ENCODE data around the gene CSNK1G1.

Gene CSNK1G1

GRCh38 chr15:64180235-64180824 lies 175.6 kb downstream of the CSNK1G1 start:
- no peak overlapping the region for H3K9ac ChIP-seq (ENCODE audit: low read length)
- no peak overlapping the region for H3K4me2 ChIP-seq (ENCODE audit: low read length)
- H3K4ac ChIP-seq (ENCODE audit: low read depth, low read length): no peak overlapping the region
- H3K36me3 ChIP-seq (ENCODE audit: control insufficient read depth in 1 of 2, insufficient read depth in 2 of 2, low read length in 2 of 2): peaks cover 6 to 11% of the 10 kb centered on the region in 2 experiments
- no peak overlapping the region for H3K23ac ChIP-seq (ENCODE audit: low read length)
- no peak for DNase-seq
- H3K14ac ChIP-seq (ENCODE audit: low read length): no peak overlapping the region
- H3K27ac ChIP-seq (ENCODE audit: low read depth, low read length): no peak overlapping the region
- H2AK5ac ChIP-seq (ENCODE audit: low read length): no peak overlapping the region
- H2AFZ ChIP-seq (ENCODE audit: insufficient read depth, low read length, poor library complexity): no peak overlapping the region
- no peaks in the 10 kb centered on the region for H3K79me2 ChIP-seq (ENCODE audit: control insufficient read depth, insufficient read depth, low read length, poor library complexity)
- H3K18ac ChIP-seq (ENCODE audit: low read length): no peak overlapping the region
- H4K8ac ChIP-seq (ENCODE audit: low read depth, low read length): no peak overlapping the region
- no CpG with 5 or more reads among the region's 8 CpGs for WGBS (ENCODE audit: extremely low coverage, insufficient coverage, insufficient read length)
- H3K4me1 ChIP-seq (ENCODE audit: control insufficient read depth in 1 of 2, insufficient read depth in 2 of 2, low read length in 2 of 2): peaks cover 0 to 2% of the 10 kb centered on the region in 2 experiments
- no peaks in the 10 kb centered on the region for H3K27me3 ChIP-seq (ENCODE audit: insufficient read depth, low read length)
- H2BK12ac ChIP-seq (ENCODE audit: low read length): no peak overlapping the region
- H4K12ac ChIP-seq (ENCODE audit: low read depth, low read length): no peak overlapping the region
- no peaks in the 10 kb centered on the region for H3K9me3 ChIP-seq (ENCODE audit: insufficient read depth, low read depth, low read length)
- no peak overlapping the region for H2BK120ac ChIP-seq (ENCODE audit: insufficient read depth, low read length, poor library complexity)
- H4K91ac ChIP-seq (ENCODE audit: low read depth, low read length): no peak overlapping the region
- no peak overlapping the region for H3K4me3 ChIP-seq (ENCODE audit: low read depth, low read length)
- H3K79me1 ChIP-seq (ENCODE audit: low read length): no peaks in the 10 kb centered on the region
- H2BK5ac ChIP-seq (ENCODE audit: low read depth, low read length, poor library complexity): no peak overlapping the region

- no CpG with 5 or more reads among the region's 5 CpGs for WGBS (ENCODE audit: extremely low coverage, insufficient coverage, insufficient read length)
- Histone ChIP-seq H3K27ac (ENCODE audit: low read depth, low read length) (no peak overlapping the region), H2BK5ac (ENCODE audit: low read depth, low read length, poor library complexity) (no peak overlapping the region), H3K79me2 (ENCODE audit: control insufficient read depth, insufficient read depth, low read length, poor library complexity) (peaks cover 6% of the 10 kb centered on the region), H4K91ac (ENCODE audit: low read depth, low read length) (no peak overlapping the region), H2AFZ (ENCODE audit: insufficient read depth, low read length, poor library complexity) (no peak overlapping the region), H2BK12ac (ENCODE audit: low read length) (no peak overlapping the region), H4K8ac (ENCODE audit: low read depth, low read length) (no peak overlapping the region), H2AK5ac (ENCODE audit: low read length) (no peak overlapping the region), H3K4me1 (ENCODE audit: control insufficient read depth in 1 of 2, insufficient read depth in 2 of 2, low read length in 2 of 2) (peaks cover 6 to 11% of the 10 kb centered on the region in 2 experiments), H3K23ac (ENCODE audit: low read length) (no peak overlapping the region), H3K9me3 (ENCODE audit: insufficient read depth, low read depth, low read length) (no peaks in the 10 kb centered on the region), H4K12ac (ENCODE audit: low read depth, low read length) (no peak overlapping the region), H3K18ac (ENCODE audit: low read length) (no peak overlapping the region), H3K4me3 (ENCODE audit: low read depth, low read length) (no peak overlapping the region), H3K4ac (ENCODE audit: low read depth, low read length) (no peak overlapping the region), H3K4me2 (ENCODE audit: low read length) (no peak overlapping the region), H3K14ac (ENCODE audit: low read length) (no peak overlapping the region), H3K79me1 (ENCODE audit: low read length) (peaks cover 5% of the 10 kb centered on the region), H3K27me3 (ENCODE audit: insufficient read depth, low read length) (no peaks in the 10 kb centered on the region), H3K36me3 (ENCODE audit: control insufficient read depth in 1 of 2, insufficient read depth in 2 of 2, low read length in 2 of 2) (peaks cover 4 to 15% of the 10 kb centered on the region in 2 experiments), H2BK120ac (ENCODE audit: insufficient read depth, low read length, poor library complexity) (no peak overlapping the region), H3K9ac (ENCODE audit: low read length) (no peak overlapping the region)
- no peak for DNase-seq
These were observed 189.7 kb downstream of the CSNK1G1 start for GRCh38 chr15:64166102-64166890.

- Histone ChIP-seq H3K27ac (ENCODE audit: low read depth, low read length) (no peak overlapping the region), H3K79me1 (ENCODE audit: low read length) (peaks cover 5% of the 10 kb centered on the region), H3K4me1 (ENCODE audit: control insufficient read depth in 1 of 2, insufficient read depth in 2 of 2, low read length in 2 of 2) (peaks cover 6 to 13% of the 10 kb centered on the region in 2 experiments), H3K9me3 (ENCODE audit: insufficient read depth, low read depth, low read length) (no peaks in the 10 kb centered on the region), H3K23ac (ENCODE audit: low read length) (no peak overlapping the region), H4K12ac (ENCODE audit: low read depth, low read length) (no peak overlapping the region), H2AK5ac (ENCODE audit: low read length) (no peak overlapping the region), H3K36me3 (ENCODE audit: control insufficient read depth in 1 of 2, insufficient read depth in 2 of 2, low read length in 2 of 2) (peaks cover 17 to 19% of the 10 kb centered on the region in 2 experiments), H3K79me2 (ENCODE audit: control insufficient read depth, insufficient read depth, low read length, poor library complexity) (peaks cover 6% of the 10 kb centered on the region), H4K91ac (ENCODE audit: low read depth, low read length) (no peak overlapping the region), H3K14ac (ENCODE audit: low read length) (no peak overlapping the region), H3K4ac (ENCODE audit: low read depth, low read length) (no peak overlapping the region), H4K8ac (ENCODE audit: low read depth, low read length) (no peak overlapping the region), H3K27me3 (ENCODE audit: insufficient read depth, low read length) (no peaks in the 10 kb centered on the region), H2AFZ (ENCODE audit: insufficient read depth, low read length, poor library complexity) (no peak overlapping the region), H3K9ac (ENCODE audit: low read length) (no peak overlapping the region), H2BK12ac (ENCODE audit: low read length) (no peak overlapping the region), H2BK5ac (ENCODE audit: low read depth, low read length, poor library complexity) (no peak overlapping the region), H3K4me3 (ENCODE audit: low read depth, low read length) (no peak overlapping the region), H3K4me2 (ENCODE audit: low read length) (no peak overlapping the region), H2BK120ac (ENCODE audit: insufficient read depth, low read length, poor library complexity) (no peak overlapping the region), H3K18ac (ENCODE audit: low read length) (no peak overlapping the region)
- no CpG with 5 or more reads among the region's 4 CpGs for WGBS (ENCODE audit: extremely low coverage, insufficient coverage, insufficient read length)
- DNase-seq: no peak
These were observed 191.5 kb downstream of the CSNK1G1 start for GRCh38 chr15:64164436-64164835.

GRCh38 chr15:64163659-64164362 lies 192.2 kb downstream of the CSNK1G1 start:
- H3K4me1 ChIP-seq (ENCODE audit: control insufficient read depth in 1 of 2, insufficient read depth in 2 of 2, low read length in 2 of 2): peaks cover 6 to 13% of the 10 kb centered on the region in 2 experiments
- H2AFZ ChIP-seq (ENCODE audit: insufficient read depth, low read length, poor library complexity): no peak overlapping the region
- H4K8ac ChIP-seq (ENCODE audit: low read depth, low read length): peak overlapping the region; percentile 54
- H3K27me3 ChIP-seq (ENCODE audit: insufficient read depth, low read length): no peaks in the 10 kb centered on the region
- H3K14ac ChIP-seq (ENCODE audit: low read length): no peak overlapping the region
- no peak overlapping the region for H4K91ac ChIP-seq (ENCODE audit: low read depth, low read length)
- peaks cover 5% of the 10 kb centered on the region for H3K79me1 ChIP-seq (ENCODE audit: low read length)
- peak overlapping the region; percentile 29 for H3K27ac ChIP-seq (ENCODE audit: low read depth, low read length)
- no peak overlapping the region for H3K4me3 ChIP-seq (ENCODE audit: low read depth, low read length)
- 100% methylated on average over 3 of the region's 14 CpGs for WGBS (ENCODE audit: extremely low coverage, insufficient coverage, insufficient read length)
- H3K4me2 ChIP-seq (ENCODE audit: low read length): peak overlapping the region; percentile 73
- peak overlapping the region; percentile 4 for H4K12ac ChIP-seq (ENCODE audit: low read depth, low read length)
- no peak overlapping the region for H3K9ac ChIP-seq (ENCODE audit: low read length)
- no peak overlapping the region for H2BK5ac ChIP-seq (ENCODE audit: low read depth, low read length, poor library complexity)
- H2AK5ac ChIP-seq (ENCODE audit: low read length): no peak overlapping the region
- no peak overlapping the region for H3K23ac ChIP-seq (ENCODE audit: low read length)
- H3K4ac ChIP-seq (ENCODE audit: low read depth, low read length): no peak overlapping the region
- H3K18ac ChIP-seq (ENCODE audit: low read length): no peak overlapping the region
- peaks cover 22 to 24% of the 10 kb centered on the region in 2 experiments for H3K36me3 ChIP-seq (ENCODE audit: control insufficient read depth in 1 of 2, insufficient read depth in 2 of 2, low read length in 2 of 2)
- H3K79me2 ChIP-seq (ENCODE audit: control insufficient read depth, insufficient read depth, low read length, poor library complexity): peaks cover 6% of the 10 kb centered on the region
- DNase-seq: peak; percentile 15 to 59
- H3K9me3 ChIP-seq (ENCODE audit: insufficient read depth, low read depth, low read length): no peaks in the 10 kb centered on the region
- no peak overlapping the region for H2BK120ac ChIP-seq (ENCODE audit: insufficient read depth, low read length, poor library complexity)
- no peak overlapping the region for H2BK12ac ChIP-seq (ENCODE audit: low read length)
